Fibroblast of skin of right quadriceps (primary cell): Measurements from ENCODE around the gene DAB2IP.

ENCODE experiments used
- DNase-seq: peaks from one replicate; pipeline ENCODE4 v3.0.0-alpha.2; 2013

The DAB2IP gene

DNA sequence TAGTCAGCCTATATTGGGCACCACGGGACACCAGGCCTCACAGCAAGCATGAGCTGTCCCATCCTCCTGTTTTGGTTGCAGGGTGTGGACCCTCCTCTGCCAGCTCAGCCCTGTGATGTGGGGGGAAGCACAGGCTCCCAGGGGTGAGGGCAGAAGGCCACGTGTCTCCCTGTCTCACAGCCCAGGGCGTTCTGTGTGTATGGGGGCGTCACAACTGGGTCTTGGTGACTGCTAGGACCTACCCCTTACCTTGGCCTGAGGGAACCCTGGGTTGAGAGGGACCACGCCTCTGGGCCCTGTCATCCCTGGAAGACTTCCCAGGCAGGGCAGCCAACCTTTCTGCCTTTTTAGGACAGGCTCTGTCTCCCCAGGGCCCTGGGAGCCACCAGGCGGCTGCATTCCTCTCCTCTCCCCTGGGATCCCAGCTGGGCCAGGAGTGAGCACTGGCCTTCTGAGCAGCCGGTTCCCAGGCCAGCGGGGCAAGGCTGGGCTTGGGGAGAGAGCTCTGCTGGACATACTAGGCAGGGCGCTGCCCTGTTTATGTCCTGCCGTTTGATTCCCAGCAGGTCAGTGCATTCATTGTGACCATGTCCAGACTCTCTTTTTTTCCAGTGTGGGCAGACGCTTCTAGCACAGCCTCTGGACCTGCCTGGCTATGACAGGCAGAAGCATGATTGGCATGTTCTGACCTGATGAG, 97.4 kb downstream of the DAB2IP start:
- no peak for DNase-seq

- no peak for DNase-seq
Observed at GRCh38 chr9:121749614-121750013, 98.2 kb downstream of the DAB2IP start.

DNA sequence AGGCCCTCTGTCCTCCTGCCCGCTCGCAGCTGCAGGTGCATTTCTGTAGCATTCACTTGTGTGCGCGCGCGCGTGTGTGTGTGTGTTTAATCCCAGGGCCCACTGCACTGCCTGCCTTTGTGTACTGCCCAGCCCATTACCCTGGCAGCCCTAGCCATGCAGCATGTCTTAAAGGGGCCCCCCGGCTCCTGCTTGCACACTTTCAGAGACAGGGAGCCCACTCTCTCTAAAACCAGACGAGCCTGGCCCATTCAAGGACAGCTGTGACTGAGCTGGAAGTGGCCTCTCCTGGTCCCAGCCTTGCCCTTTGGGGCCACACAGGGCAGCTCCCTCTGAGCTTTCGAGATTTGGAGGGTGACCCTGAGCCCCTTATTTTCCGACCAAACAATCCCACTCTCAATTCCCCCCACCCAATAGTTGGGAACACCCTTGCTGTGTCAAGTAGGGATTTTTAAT, 98.9 kb downstream of the DAB2IP start:
- DNase-seq = no peak

DNA sequence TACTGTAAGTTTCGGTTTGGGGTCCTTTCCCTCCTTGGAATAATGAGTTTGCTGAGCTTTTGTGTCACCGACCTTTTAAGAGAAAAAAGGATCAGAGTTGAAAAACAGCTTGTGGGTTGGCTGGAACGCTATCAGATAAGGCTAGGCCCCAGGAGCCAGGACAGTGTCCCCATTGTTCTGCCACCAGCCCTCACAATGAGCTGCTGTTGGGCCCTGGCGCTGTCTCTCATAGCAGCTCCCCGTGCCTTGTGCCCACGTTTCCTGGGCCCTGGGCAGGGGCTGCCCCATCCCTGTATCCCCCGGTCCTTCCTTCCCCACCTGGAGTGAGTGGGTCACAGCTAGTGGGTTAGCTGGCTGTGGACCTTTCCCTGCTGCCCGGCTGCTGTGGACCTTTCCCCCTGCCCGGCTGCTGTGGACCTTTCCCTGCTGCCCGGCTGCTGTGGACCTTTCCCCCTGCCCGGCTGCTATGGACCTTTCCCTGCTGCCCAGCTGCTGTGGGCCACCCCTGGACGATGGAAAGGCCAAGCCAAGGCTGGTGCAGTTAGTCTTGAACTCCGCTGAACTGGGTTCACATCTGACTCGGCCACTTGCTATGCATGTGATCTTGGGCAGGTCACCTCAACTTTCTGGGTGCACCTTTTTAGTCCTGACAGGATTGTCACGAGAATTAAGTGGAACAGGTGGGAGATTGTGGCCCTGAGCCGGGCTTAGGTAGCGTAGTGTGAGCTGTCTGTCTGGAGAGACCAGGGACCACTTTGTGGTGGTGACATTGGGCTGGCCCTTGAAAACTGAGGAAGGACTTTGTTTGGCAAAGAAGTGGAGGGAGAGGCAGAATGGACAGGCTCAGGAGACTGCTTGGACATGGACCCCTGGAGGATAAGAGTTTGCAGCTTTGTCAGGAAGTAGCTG, 99.5 kb downstream of the DAB2IP start:
- no peak for DNase-seq

DNA sequence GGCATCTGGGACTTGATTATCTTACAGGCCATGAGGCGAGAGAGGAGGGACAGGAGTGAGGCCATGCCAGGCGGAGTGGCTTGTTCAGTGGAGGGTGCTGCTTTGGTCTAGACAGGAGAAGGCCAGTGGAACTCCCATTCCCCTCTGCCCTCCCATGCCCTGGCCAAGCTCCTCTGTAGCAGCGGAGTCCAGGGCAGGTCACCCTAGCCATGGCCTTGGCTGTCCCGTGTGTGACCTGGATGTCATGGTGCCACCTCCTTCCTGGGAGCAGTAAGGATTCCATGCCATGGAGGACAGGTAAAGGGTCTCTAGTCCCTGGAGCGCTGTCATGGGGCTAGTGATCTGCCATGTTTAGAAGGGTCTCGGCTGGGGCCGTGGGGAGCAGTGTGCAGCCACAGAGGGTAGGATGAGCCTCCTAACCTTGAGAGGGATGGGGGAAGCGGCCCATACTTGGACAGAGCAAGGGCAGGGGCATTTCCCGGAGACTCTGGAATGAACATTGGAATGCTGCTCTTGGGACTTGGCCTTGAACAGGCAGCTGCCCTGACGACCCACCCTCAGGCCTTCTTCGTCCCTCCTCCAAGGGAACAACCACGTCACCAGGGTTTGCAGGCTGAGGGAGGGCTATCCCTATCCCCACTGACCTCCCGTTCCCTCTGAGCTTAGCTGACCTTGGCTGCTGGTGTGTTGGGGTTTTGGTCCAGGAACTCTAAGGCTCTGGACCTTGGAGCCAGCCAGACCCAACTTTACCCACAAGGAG, 100.4 kb downstream of the DAB2IP start:
- no peak for DNase-seq

GRCh38 chr9:121752929-121753328, 101.5 kb downstream of the DAB2IP start:
- DNase-seq = no peak

DNA sequence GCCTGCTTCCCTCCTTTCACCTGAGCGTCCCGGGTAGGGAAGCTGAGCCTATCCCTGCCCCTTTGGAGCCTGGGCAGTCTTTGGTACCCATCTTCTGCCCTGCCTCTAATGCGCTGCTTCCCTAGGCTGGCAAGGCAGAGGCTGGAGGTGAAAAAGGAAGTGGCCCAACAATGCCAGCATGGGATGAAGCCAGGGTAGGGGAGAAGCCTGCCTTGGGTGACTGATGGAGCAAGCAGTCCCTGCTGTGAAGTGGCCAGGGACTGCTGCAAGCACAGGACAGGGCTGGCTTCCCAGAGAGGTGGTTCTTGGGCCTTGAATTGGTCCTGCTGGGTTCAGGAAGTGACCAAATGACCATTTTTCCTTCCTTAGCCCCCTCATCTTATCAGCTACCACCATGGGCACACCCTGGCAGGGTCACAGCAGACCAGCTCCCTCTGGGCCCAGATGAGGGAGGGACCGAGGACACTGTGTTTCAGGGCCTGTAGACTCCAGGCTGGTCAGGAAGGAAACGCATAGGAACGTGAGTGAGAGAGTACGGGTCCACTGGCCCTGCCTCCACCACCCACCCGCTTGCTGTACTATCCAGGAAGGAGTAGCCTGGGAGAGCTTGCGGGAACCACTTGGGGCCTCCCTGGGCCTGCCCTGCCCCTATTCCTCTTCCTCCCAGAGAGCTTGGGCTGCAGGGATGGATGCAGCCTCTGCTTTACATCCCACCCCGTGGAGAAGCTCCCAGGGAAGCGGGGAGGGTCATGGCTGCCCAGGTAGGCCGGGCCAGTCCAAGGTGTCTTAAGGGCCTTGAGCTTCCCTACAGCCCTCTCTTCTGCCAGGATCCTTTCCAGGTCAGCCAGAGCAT, 102.6 kb downstream of the DAB2IP start:
- DNase-seq = no peak

- no peak for DNase-seq
Observed at GRCh38 chr9:121754655-121755436, 103.4 kb downstream of the DAB2IP start.

DNA sequence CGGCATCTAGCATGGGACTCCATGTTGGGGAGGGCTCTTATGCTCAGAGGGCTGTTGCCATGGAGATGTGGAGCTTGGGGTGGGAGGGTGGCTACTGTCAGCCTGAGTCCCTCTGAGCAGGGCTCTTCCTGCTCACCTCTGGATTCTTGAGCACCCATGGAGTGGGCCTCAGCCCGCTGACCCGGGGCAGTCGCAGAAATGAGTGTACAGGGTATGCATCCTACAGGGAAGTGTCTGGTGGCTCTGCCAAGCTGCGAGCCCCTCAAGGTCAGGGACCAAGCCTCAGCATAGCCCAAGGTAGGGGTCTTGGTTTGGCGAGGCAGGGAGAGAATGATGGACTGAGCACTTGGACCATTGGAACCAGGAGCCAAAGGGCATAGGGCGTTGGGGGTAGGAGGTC, 104.1 kb downstream of the DAB2IP start:
- no peak for DNase-seq

GRCh38 chr9:121756474-121757280, 105.2 kb downstream of the DAB2IP start:
- no peak for DNase-seq

DNA sequence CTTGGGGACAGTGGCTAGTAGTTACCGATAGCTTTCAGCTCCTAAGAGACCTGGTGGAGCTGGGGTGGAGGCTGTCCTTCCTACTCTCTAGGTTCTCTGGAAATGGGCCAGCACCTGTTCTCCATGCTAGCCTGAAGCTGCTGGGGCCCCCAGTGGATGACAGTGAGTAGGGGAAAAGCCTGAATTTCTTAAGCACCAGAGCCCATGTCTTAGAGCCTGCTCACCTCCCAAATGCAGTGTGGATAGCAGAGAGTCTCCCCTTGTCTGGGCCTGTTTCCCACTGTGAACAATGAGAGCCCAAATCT, 105.8 kb downstream of the DAB2IP start:
- DNase-seq = no peak

GRCh38 chr9:121758693-121759092, 107.3 kb downstream of the DAB2IP start:
- no peak for DNase-seq

DNA sequence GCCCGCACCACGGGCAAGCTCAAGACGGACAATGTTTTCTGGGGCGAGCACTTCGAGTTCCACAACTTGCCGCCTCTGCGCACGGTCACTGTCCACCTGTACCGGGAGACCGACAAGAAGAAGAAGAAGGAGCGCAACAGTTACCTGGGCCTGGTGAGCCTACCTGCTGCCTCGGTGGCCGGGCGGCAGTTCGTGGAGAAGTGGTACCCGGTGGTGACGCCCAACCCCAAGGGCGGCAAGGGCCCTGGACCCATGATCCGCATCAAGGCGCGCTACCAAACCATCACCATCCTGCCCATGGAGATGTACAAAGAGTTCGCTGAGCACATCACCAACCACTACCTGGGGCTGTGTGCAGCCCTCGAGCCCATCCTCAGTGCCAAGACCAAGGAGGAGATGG, 108.6 kb downstream of the DAB2IP start:
- no peak for DNase-seq

GRCh38 chr9:121760571-121760970, 109.1 kb downstream of the DAB2IP start:
- DNase-seq = no peak

GRCh38 chr9:121763131-121763530, 111.7 kb downstream of the DAB2IP start:
- DNase-seq = no peak

- no peak for DNase-seq
Observed at GRCh38 chr9:121763561-121764370, 112.3 kb downstream of the DAB2IP start.

GRCh38 chr9:121764371-121764730, 112.9 kb downstream of the DAB2IP start:
- no peak for DNase-seq

- DNase-seq = peak; percentile 73
Observed at GRCh38 chr9:121765021-121765950, 113.9 kb downstream of the DAB2IP start.
